H1 (cell line): ENCODE data around the gene ZBTB20. TPM values are rescaled to one million over a fixed set of nuclear protein-coding genes. Genes with fewer than 3 reads are reported as not detected.

Source experiments
- CTCF ChIA-PET: fragments of 300-600 bp; sonication (Branson Sonifier 250); formaldehyde crosslinking; loops from one replicate; lab custom pipeline; 2021; ENCODE audit not compliant: partially characterized antibody; lab: Charles Lee
- POLR2A ChIA-PET: fragments of 300-600 bp; sonication (Branson Sonifier 250); formaldehyde crosslinking; loops from one replicate; lab custom pipeline; 2021; ENCODE audit warnings: inconsistent platforms; ENCODE audit not compliant: partially characterized antibody; lab: Charles Lee
- DNase-seq, 2 experiments: peaks; one replicate each; pipeline versions ENCODE4 v3.0.0 to v3.0.0-alpha.2; 2010 to 2022; ENCODE audit warnings: low spot score in 2 of 2, low read depth in 1 of 2, mixed read lengths in 1 of 2
- FAIRE-seq: peaks from 2 replicates; lab custom pipeline; 2011; peaks lifted over from hg19 to GRCh38; lab: Jason Lieb, UNC
- H2AFZ ChIP-seq: 2 replicates; pipeline ENCODE4 v1.8.1; 2012; ENCODE audit warnings: low read length, inconsistent platforms
- H2AK5ac ChIP-seq: 2 replicates; pipeline ENCODE4 v1.6.1; 2013; ENCODE audit warnings: low read depth, low read length
- H2BK120ac ChIP-seq: replicated peaks from 2 replicates; pipeline ENCODE3; 2013; ENCODE audit warnings: low read depth, low read length, inconsistent platforms
- H2BK12ac ChIP-seq: 2 replicates; pipeline ENCODE4 v1.6.1; 2013; ENCODE audit warnings: low read depth, low read length
- H2BK15ac ChIP-seq: 2 replicates; pipeline ENCODE4 v1.6.1; 2013; ENCODE audit warnings: low read length
- H2BK20ac ChIP-seq: 2 replicates; pipeline ENCODE4 v1.6.1; 2013; ENCODE audit warnings: low read length
- H2BK5ac ChIP-seq: 2 replicates; pipeline ENCODE4 v1.6.1; 2013; ENCODE audit warnings: low read depth, low read length
- H3K14ac ChIP-seq: 2 replicates; pipeline ENCODE4 v1.6.1; 2013; ENCODE audit warnings: inconsistent platforms; ENCODE audit not compliant: insufficient read length
- H3K18ac ChIP-seq: 2 replicates; pipeline ENCODE4 v1.6.1; 2013; ENCODE audit warnings: low read length; ENCODE audit errors: extremely low read depth
- H3K23ac ChIP-seq: 2 replicates; pipeline ENCODE4 v1.6.1; 2013; ENCODE audit warnings: inconsistent platforms; ENCODE audit not compliant: insufficient read length
- H3K23me2 ChIP-seq: 2 replicates; pipeline ENCODE4 v1.6.1; 2013; ENCODE audit warnings: low read depth, low read length
- H3K27ac ChIP-seq: 2 replicates; pipeline ENCODE4 v1.6.1; 2011; ENCODE audit warnings: low read depth, low read length, inconsistent platforms
- H3K27me3 ChIP-seq, 4 experiments: replicated peaks in 1 of 4; 1 replicate in 1 of 4; 2 replicates in 3 of 4; pipeline versions ENCODE4 v1.6.1 to v1.8.1; 2011 to 2013; ENCODE audit warnings: low read length in 3 of 4, mild to moderate bottlenecking in 3 of 4, inconsistent platforms in 2 of 4, mixed read lengths in 2 of 4, moderate library complexity in 1 of 4; ENCODE audit not compliant: control insufficient read depth in 3 of 4, insufficient read depth in 3 of 4; ENCODE audit errors: extremely low read depth in 1 of 4
- H3K36me3 ChIP-seq, 4 experiments: 2 replicates each; pipeline versions ENCODE4 v1.6.1 to v1.8.1; 2011 to 2013; ENCODE audit warnings: mild to moderate bottlenecking in 4 of 4, low read length in 3 of 4, moderate library complexity in 2 of 4, control low read depth in 1 of 4, inconsistent platforms in 1 of 4; ENCODE audit not compliant: insufficient read depth in 4 of 4, control insufficient read depth in 2 of 4
- H3K4ac ChIP-seq: replicated peaks from 2 replicates; pipeline ENCODE3; 2013; ENCODE audit warnings: low read length, low read depth, mixed read lengths, inconsistent platforms; ENCODE audit not compliant: insufficient read length
- H3K4me1 ChIP-seq, 4 experiments: replicated peaks in 1 of 4; 1 replicate in 1 of 4; 2 replicates in 3 of 4; pipeline versions ENCODE4 v1.6.1 to v1.8.1; 2011 to 2013; ENCODE audit warnings: low read length in 3 of 4, inconsistent platforms in 2 of 4, mixed read lengths in 1 of 4; ENCODE audit not compliant: insufficient read depth in 4 of 4, control insufficient read depth in 3 of 4
- H3K4me2 ChIP-seq, 2 experiments: 2 replicates each; pipeline versions ENCODE4 v1.6.1 to v1.8.1; 2011 to 2013; ENCODE audit warnings: low read depth in 2 of 2, low read length in 2 of 2, control low read depth in 1 of 2, inconsistent platforms in 1 of 2, mild to moderate bottlenecking in 1 of 2; ENCODE audit not compliant: insufficient read depth in 1 of 2
- H3K4me3 ChIP-seq, 4 experiments: fragments of 200-600, 300-600 bp in 1 of 4; sonication (generic), shearing (Covaris generic), sonication (Bioruptor Twin) in 1 of 4; 2 replicates each; pipeline versions ENCODE4 v1.5.1 to v1.8.1; 2011 to 2016; ENCODE audit warnings: low read length in 4 of 4, low read depth in 3 of 4, control low read depth in 2 of 4, inconsistent platforms in 2 of 4, mild to moderate bottlenecking in 2 of 4, mixed read lengths in 1 of 4, moderate library complexity in 1 of 4; ENCODE audit not compliant: insufficient read depth in 2 of 4; ENCODE audit errors: extremely low read depth in 1 of 4
- H3K56ac ChIP-seq: replicated peaks from 2 replicates; pipeline ENCODE3; 2013; ENCODE audit warnings: low read depth, mild to moderate bottlenecking, mixed read lengths, low read length, inconsistent platforms; ENCODE audit not compliant: insufficient read length
- H3K79me1 ChIP-seq: 2 replicates; pipeline ENCODE4 v1.6.1; 2013; ENCODE audit warnings: low read depth, low read length, control low read depth
- H3K79me2 ChIP-seq, 2 experiments: 2 replicates each; pipeline versions ENCODE4 v1.6.1 to v1.8.1; 2012 to 2013; ENCODE audit warnings: low read length in 2 of 2, mild to moderate bottlenecking in 2 of 2, inconsistent platforms in 1 of 2; ENCODE audit not compliant: insufficient read depth in 2 of 2, control insufficient read depth in 1 of 2
- H3K9ac ChIP-seq, 4 experiments: replicated peaks in 1 of 4; 1 replicate in 1 of 4; 2 replicates in 3 of 4; pipeline versions ENCODE4 v1.6.1 to v1.8.1; 2011 to 2013; ENCODE audit warnings: low read depth in 3 of 4, low read length in 3 of 4, control low read depth in 2 of 4, mild to moderate bottlenecking in 2 of 4, moderate library complexity in 2 of 4, inconsistent platforms in 1 of 4; ENCODE audit errors: extremely low read depth in 1 of 4
- H3K9me3 ChIP-seq, 2 experiments: 2 replicates each; pipeline versions ENCODE4 v1.6.1 to v1.8.1; 2012 to 2013; ENCODE audit warnings: mild to moderate bottlenecking in 2 of 2, moderate library complexity in 2 of 2, control low read depth in 1 of 2, inconsistent platforms in 1 of 2, low read depth in 1 of 2, low read length in 1 of 2, mixed read lengths in 1 of 2; ENCODE audit not compliant: insufficient read depth in 2 of 2
- H4K20me1 ChIP-seq, 2 experiments: replicated peaks in 1 of 2; 2 replicates each; pipeline versions ENCODE3 to v1.8.1; 2011 to 2013; ENCODE audit warnings: inconsistent platforms in 2 of 2, low read length in 2 of 2, mild to moderate bottlenecking in 1 of 2; ENCODE audit not compliant: insufficient read depth in 2 of 2, control insufficient read depth in 1 of 2
- H4K5ac ChIP-seq: 2 replicates; pipeline ENCODE4 v1.6.1; 2013; ENCODE audit warnings: low read length, low read depth, mixed read lengths, inconsistent platforms; ENCODE audit not compliant: insufficient read length
- H4K8ac ChIP-seq: 2 replicates; pipeline ENCODE4 v1.8.0; 2013; ENCODE audit warnings: mild to moderate bottlenecking, moderate library complexity, low read length, inconsistent platforms; ENCODE audit not compliant: insufficient read depth; ENCODE audit errors: extremely low read depth
- H4K91ac ChIP-seq: replicated peaks from 2 replicates; pipeline ENCODE3; 2013; ENCODE audit warnings: low read length, mixed read lengths, inconsistent platforms; ENCODE audit not compliant: insufficient read length
- BRCA1 ChIP-seq: IDR thresholded peaks from 2 replicates; pipeline ENCODE4 v1.6.1; 2012; ENCODE audit warnings: low read depth, low read length, improper control_type of control experiment
- CEBPB ChIP-seq: IDR thresholded peaks from 2 replicates; pipeline ENCODE4 v1.6.1; 2012; ENCODE audit warnings: low read depth, low read length
- CTCF ChIP-seq, 3 experiments: IDR thresholded peaks; 1 replicate in 2 of 3; 2 replicates in 1 of 3; pipeline versions ENCODE4 v1.5.1 to v1.6.1; 2011; ENCODE audit warnings: low read length in 3 of 3, mild to moderate bottlenecking in 3 of 3, inconsistent platforms in 2 of 3, low read depth in 1 of 3, moderate library complexity in 1 of 3; ENCODE audit not compliant: insufficient read depth in 1 of 3; ENCODE audit errors: control extremely low read depth in 1 of 3
- EGR1 ChIP-seq: IDR thresholded peaks from 2 replicates; pipeline ENCODE4 v1.6.1; 2011; ENCODE audit warnings: low read depth, low read length, borderline replicate concordance
- FOSL1 ChIP-seq: IDR thresholded peaks from 2 replicates; pipeline ENCODE4 v1.6.1; 2011; ENCODE audit warnings: mild to moderate bottlenecking, low read depth, low read length, moderate library complexity; ENCODE audit not compliant: insufficient read depth
- GTF2F1 ChIP-seq: IDR thresholded peaks from 2 replicates; pipeline ENCODE4 v1.6.1; 2012; ENCODE audit warnings: low read depth, low read length, improper control_type of control experiment, borderline replicate concordance
- KDM1A ChIP-seq: fragments of 200-600, 300-600 bp; sonication (generic); IDR thresholded peaks from 2 replicates; pipeline ENCODE4 v1.7.1; 2016; ENCODE audit warnings: mild to moderate bottlenecking, low read length, borderline replicate concordance
- RFX5 ChIP-seq: IDR thresholded peaks from 2 replicates; pipeline ENCODE4 v1.6.1; 2011; ENCODE audit warnings: low read depth, low read length, improper control_type of control experiment, borderline replicate concordance
- SP2 ChIP-seq: IDR thresholded peaks from 2 replicates; pipeline ENCODE4 v1.6.1; 2012; ENCODE audit warnings: mild to moderate bottlenecking, low read length, inconsistent platforms
- SUZ12 ChIP-seq: fragments of 200-600 bp; sonication (generic); IDR thresholded peaks from 2 replicates; pipeline ENCODE4 v1.6.1; 2012; ENCODE audit warnings: mild to moderate bottlenecking, inconsistent platforms, low read length, moderate library complexity, mixed read lengths
- TAF1 ChIP-seq: IDR thresholded peaks from 2 replicates; pipeline ENCODE4 v1.6.1; 2011; ENCODE audit warnings: mild to moderate bottlenecking, low read depth, low read length
- TEAD4 ChIP-seq: IDR thresholded peaks from 2 replicates; pipeline ENCODE4 v1.6.1; 2012; ENCODE audit warnings: low read depth, low read length, inconsistent platforms, mixed read lengths
- WGBS, 2 experiments: shearing (Covaris generic) in 1 of 2; methylation state at CpG; one replicate each; pipeline versions ENCODE4 v1.1.6 to v1.1.7; 2013 to 2015; ENCODE audit warnings: low lambda C conversion rate in 2 of 2, mixed read lengths in 2 of 2, inconsistent platforms in 1 of 2, low coverage in 1 of 2, missing lambda C conversion rate in 1 of 2; ENCODE audit not compliant: insufficient replicate concordance in 2 of 2, insufficient coverage in 1 of 2, insufficient read length in 1 of 2; ENCODE audit errors: extremely low coverage in 1 of 2, missing lambda C conversion rate in 1 of 2; 5-methylcytosine and 5-hydroxymethylcytosine counted together
- polyA plus RNA-seq, 7 experiments: library from polyadenylated mRNA; depleted of rRNA in 3 of 7; stranded (reverse) in 5 of 7; unstranded in 2 of 7; fragments of >200 nt in 5 of 7; fragments of 200-250 nt in 2 of 7; gene quantifications; 1 replicate in 5 of 7; 2 replicates in 1 of 7; 4 replicates in 1 of 7; pipeline versions ENCODE4 v1.2.1 to v1.2.3, GENCODE V29; 2011 to 2013; ENCODE audit warnings: missing spikeins in 2 of 7, mixed read lengths in 2 of 7
- total RNA-seq: library from RNA; stranded (reverse); fragmentation: NEBNext Ultra II Directional; extraction: Animal tissue kit (Norgen Biotek cat#: 25700); gene quantifications from 2 replicates; pipeline ENCODE4 v1.2.1, GENCODE V29; 2021

Gene ZBTB20
- total and polyA plus RNA-seq, 2 of the 8 experiments (the other 6 are each of a cell fraction or from before 2014, with no cell fraction given) = 0.35 to 1.3 TPM

GRCh38 chr3:114285648-114286230, 861.3 kb downstream of the ZBTB20 start:
- H4K5ac ChIP-seq = no peak overlapping the region
- no peak overlapping the region for H2BK5ac ChIP-seq
- no peaks in the 10 kb centered on the region for H3K27me3 ChIP-seq
- no peak overlapping the region for H3K18ac ChIP-seq
- H3K23ac ChIP-seq = no peak overlapping the region
- no peak overlapping the region for H3K27ac ChIP-seq
- H3K14ac ChIP-seq = no peak overlapping the region
- CTCF ChIA-PET = interaction anchor here (0.6 to 1.6 kb wide), 5 partner anchors 10 to 106 kb away, joined by 3 to 5 read pairs (median 3); no protein-coding TSS in a partner anchor
- H2AK5ac ChIP-seq = no peak overlapping the region
- H3K4me1 ChIP-seq = no peaks in the 10 kb centered on the region
- no peaks in the 10 kb centered on the region for H3K79me1 ChIP-seq
- no peak overlapping the region for H2BK120ac ChIP-seq
- H3K9ac ChIP-seq = no peak overlapping the region
- no peak for FAIRE-seq
- no peak overlapping the region for H4K91ac ChIP-seq
- H3K4me2 ChIP-seq = no peak overlapping the region
- no peak overlapping the region for H2BK12ac ChIP-seq
- H3K23me2 ChIP-seq = no peaks in the 10 kb centered on the region
- no peak overlapping the region for H3K4ac ChIP-seq
- POLR2A ChIA-PET = no interaction called here
- H3K36me3 ChIP-seq = no peaks in the 10 kb centered on the region
- no peaks in the 10 kb centered on the region for H4K20me1 ChIP-seq
- no peaks in the 10 kb centered on the region for H3K79me2 ChIP-seq
- H2BK20ac ChIP-seq = no peak overlapping the region
- H2BK15ac ChIP-seq = no peak overlapping the region
- no peak overlapping the region for H4K8ac ChIP-seq
- H3K56ac ChIP-seq = no peak overlapping the region
- WGBS, 2 experiments = 87% methylated on average over 3 of the region's 3 CpGs; no CpG with 5 or more reads in 1 of the 2 experiments
- no peaks in the 10 kb centered on the region for H3K9me3 ChIP-seq
- DNase-seq = no peak
- no peak overlapping the region for H3K4me3 ChIP-seq
- H2AFZ ChIP-seq = no peak overlapping the region
- TF ChIP-seq SUZ12 (no peak), TEAD4 (no peak), CTCF (IDR thresholded peaks at IDR 0.05; ENCODE audit: control extremely low read depth in 1 of 3, insufficient read depth in 1 of 3, low read depth in 1 of 3, low read length in 3 of 3) (no peak), FOSL1 (no peak), CEBPB (no peak), RFX5 (no peak), SP2 (no peak), EGR1 (no peak), GTF2F1 (no peak), BRCA1 (no peak), TAF1 (no peak), KDM1A (no peak)
